Liver (tissue), 9 donors: ENCODE results near the gene CRK. TPM values are rescaled to one million over a fixed set of nuclear protein-coding genes. Genes with fewer than 3 reads are reported as not detected.

Experiments
- DNase-seq: peaks from one replicate; pipeline ENCODE4 v3.0.0-alpha.2; 2017; ENCODE audit warnings: low spot score
- H3K27ac ChIP-seq, 2 donors: one replicate each; pipeline ENCODE4 v1.7.0; 2013; ENCODE audit warnings: inconsistent platforms in 2 of 2, low read length in 2 of 2, control low read depth in 1 of 2, low read depth in 1 of 2, mild to moderate bottlenecking in 1 of 2
- H3K27me3 ChIP-seq, 4 donors: one replicate each; pipeline versions ENCODE4 v1.6.1 to v1.7.0; 2013; ENCODE audit warnings: low read length in 3 of 4, inconsistent platforms in 1 of 4, mild to moderate bottlenecking in 1 of 4, moderate library complexity in 1 of 4; ENCODE audit not compliant: control insufficient read depth in 4 of 4, insufficient read depth in 4 of 4
- H3K36me3 ChIP-seq, 4 donors: one replicate each; pipeline versions ENCODE4 v1.6.1 to v1.7.0; 2013; ENCODE audit warnings: low read length in 3 of 4, mild to moderate bottlenecking in 3 of 4, low read depth in 1 of 4, moderate library complexity in 1 of 4; ENCODE audit not compliant: control insufficient read depth in 4 of 4, insufficient read depth in 3 of 4
- H3K4me1 ChIP-seq, 4 donors: one replicate each; pipeline versions ENCODE4 v1.6.1 to v1.7.0; 2013; ENCODE audit warnings: low read length in 3 of 4, mild to moderate bottlenecking in 3 of 4, moderate library complexity in 1 of 4; ENCODE audit not compliant: control insufficient read depth in 4 of 4, insufficient read depth in 4 of 4
- H3K4me3 ChIP-seq, 3 donors: one replicate each; pipeline versions ENCODE4 v1.6.1 to v1.7.0; 2013; ENCODE audit warnings: low read length in 3 of 3, control low read depth in 1 of 3, low read depth in 1 of 3, mild to moderate bottlenecking in 1 of 3
- H3K9ac ChIP-seq, 2 donors: one replicate each; pipeline ENCODE4 v1.7.0; 2013; ENCODE audit warnings: low read length in 2 of 2, mild to moderate bottlenecking in 2 of 2, moderate library complexity in 2 of 2, control low read depth in 1 of 2, low read depth in 1 of 2
- H3K9me3 ChIP-seq, 4 donors: one replicate each; pipeline versions ENCODE4 v1.6.1 to v1.7.0; 2013; ENCODE audit warnings: low read length in 3 of 4; ENCODE audit not compliant: control insufficient read depth in 4 of 4
- CTCF ChIP-seq: fragments of 150-350 bp; IDR thresholded peaks from 2 replicates; pipeline ENCODE4 v1.5.1; 2017; ENCODE audit warnings: improper control_type of control experiment, low read depth, low read length; ENCODE audit not compliant: missing input control
- EGR1 ChIP-seq, 2 donors: IDR thresholded peaks; 2 replicates each; pipeline ENCODE4 v1.6.1; 2016 to 2018; ENCODE audit warnings: antibody characterized with exemption in 2 of 2, low read depth in 2 of 2
- FOXA1 ChIP-seq: IDR thresholded peaks from 2 replicates; pipeline ENCODE4 v1.6.1; 2016; ENCODE audit warnings: antibody characterized with exemption
- FOXA2 ChIP-seq: IDR thresholded peaks from 2 replicates; pipeline ENCODE4 v1.6.1; 2016; ENCODE audit warnings: antibody characterized with exemption
- GABPA ChIP-seq, 2 donors: IDR thresholded peaks in 1 of 2; conservative IDR thresholded peaks in 1 of 2; 2 replicates each; pipeline ENCODE4 v1.6.1; 2016; ENCODE audit warnings: antibody characterized with exemption in 2 of 2, mild to moderate bottlenecking in 1 of 2, moderate library complexity in 1 of 2
- HNF4A ChIP-seq, 2 donors: conservative IDR thresholded peaks; 2 replicates each; pipeline ENCODE4 v1.6.1; 2016; ENCODE audit warnings: antibody characterized with exemption in 2 of 2, mild to moderate bottlenecking in 2 of 2
- HNF4G ChIP-seq: IDR thresholded peaks from 2 replicates; pipeline ENCODE4 v1.6.1; 2016; ENCODE audit warnings: antibody characterized with exemption
- JUND ChIP-seq, 2 donors: IDR thresholded peaks; 2 replicates each; pipeline ENCODE4 v1.6.1; 2016; ENCODE audit warnings: antibody characterized with exemption in 2 of 2
- MAX ChIP-seq: IDR thresholded peaks from 2 replicates; pipeline ENCODE4 v1.6.1; 2016; ENCODE audit warnings: antibody characterized with exemption
- NR2F2 ChIP-seq: IDR thresholded peaks from 2 replicates; pipeline ENCODE4 v1.6.1; 2016; ENCODE audit warnings: antibody characterized with exemption
- RAD21 ChIP-seq, 2 donors: IDR thresholded peaks; 2 replicates each; pipeline ENCODE4 v1.6.1; 2016; ENCODE audit warnings: antibody characterized with exemption in 2 of 2, mild to moderate bottlenecking in 2 of 2
- RXRA ChIP-seq, 2 donors: IDR thresholded peaks; 2 replicates each; pipeline ENCODE4 v1.6.1; 2017 to 2018; ENCODE audit warnings: antibody characterized with exemption in 2 of 2, mild to moderate bottlenecking in 1 of 2
- SP1 ChIP-seq: IDR thresholded peaks from 2 replicates; pipeline ENCODE4 v1.6.1; 2018; ENCODE audit warnings: antibody characterized with exemption, mild to moderate bottlenecking
- TAF1 ChIP-seq: conservative IDR thresholded peaks from 2 replicates; pipeline ENCODE4 v1.6.1; 2016; ENCODE audit warnings: antibody characterized with exemption, mild to moderate bottlenecking
- YY1 ChIP-seq: IDR thresholded peaks from 2 replicates; pipeline ENCODE4 v1.6.1; 2016; ENCODE audit warnings: antibody characterized with exemption, mild to moderate bottlenecking
- WGBS: extraction: QIAGEN DNeasy Blood & Tissue Kit; methylation state at CpG from one replicate; pipeline ENCODE4 v1.1.7; 2013; 5-methylcytosine and 5-hydroxymethylcytosine counted together
- polyA plus RNA-seq, 2 donors: library from polyadenylated mRNA; stranded (reverse) in 1 of 2; unstranded in 1 of 2; fragments of 200-250 nt in 1 of 2; fragments of >200 nt in 1 of 2; fragmentation: Nextera tagmentation in 1 of 2; extraction: Ambion mirVana in 1 of 2; gene quantifications; one replicate each; pipeline versions ENCODE4 v1.2.1 to v1.2.3, GENCODE V29; 2013 to 2015
- total RNA-seq, 2 donors: library from RNA; depleted of rRNA; stranded (reverse); fragments of >200 nt; gene quantifications; one replicate each; pipeline ENCODE4 v1.2.3, GENCODE V29; 2014
- TF ChIP-seq, protein P1 (sequence below): IDR thresholded peaks from 2 replicates; pipeline ENCODE4 v1.6.1; 2016; ENCODE audit warnings: antibody characterized with exemption
- TF ChIP-seq, protein P2 (sequence below): IDR thresholded peaks from 2 replicates; pipeline ENCODE4 v1.6.1; 2016; ENCODE audit warnings: antibody characterized with exemption, mild to moderate bottlenecking
- TF ChIP-seq, protein P3 (sequence below): IDR thresholded peaks from 2 replicates; pipeline ENCODE4 v1.6.1; 2016; ENCODE audit warnings: antibody characterized with exemption
- donor health status: healthy.
- donor health status: healthy.
- donor health status: healthy.
- donor health status: healthy.
- donor health status: healthy.

CRK gene
- total and polyA plus RNA-seq, 4 donors: 29.5 to 69.9 (median 34.8) TPM

DNA sequence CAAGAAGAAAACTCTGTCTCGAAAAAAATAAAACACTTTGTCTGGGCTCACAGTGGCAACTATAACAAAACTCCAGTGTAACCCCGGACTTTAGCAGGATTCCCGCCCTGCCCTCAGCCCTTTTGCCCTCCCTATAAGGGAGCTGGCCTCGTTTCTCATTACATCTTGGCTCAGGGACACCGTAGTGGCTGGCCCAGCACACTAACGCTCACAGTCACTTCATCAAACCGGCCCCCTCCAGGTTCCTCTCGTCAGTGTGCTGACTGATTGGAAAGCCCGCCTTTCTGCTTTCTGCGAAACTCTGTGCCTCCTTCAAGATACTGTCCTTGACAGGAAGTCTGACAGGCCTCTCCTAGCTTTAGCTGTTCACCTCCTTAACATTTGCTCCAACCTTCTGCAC is 47.7 kb upstream of the CRK start:
- no peak overlapping the region for H3K4me3 ChIP-seq
- no peaks in the 10 kb centered on the region for H3K9me3 ChIP-seq
- no peak for DNase-seq
- H3K36me3 ChIP-seq: peaks cover 0 to 27% (median 12%) of the 10 kb centered on the region in 4 donors
- no peaks in the 10 kb centered on the region for H3K27me3 ChIP-seq
- H3K27ac ChIP-seq: no peak overlapping the region
- H3K9ac ChIP-seq: no peak overlapping the region
- TF ChIP-seq JUND (IDR thresholded peaks at IDR 0.05) (no peak), GABPA (IDR thresholded peaks at IDR 0.05 in 1 of 2, conservative IDR thresholded peaks at IDR 0.05 in 1 of 2) (no peak), RXRA (IDR thresholded peaks at IDR 0.05) (no peak), RAD21 (IDR thresholded peaks at IDR 0.05) (no peak), TAF1 (no peak), FOXA2 (no peak), HNF4G (no peak), EGR1 (IDR thresholded peaks at IDR 0.05; ENCODE audit: low read depth in 2 of 2) (no peak), FOXA1 (no peak)
- TF ChIP-seq, protein P1, sequence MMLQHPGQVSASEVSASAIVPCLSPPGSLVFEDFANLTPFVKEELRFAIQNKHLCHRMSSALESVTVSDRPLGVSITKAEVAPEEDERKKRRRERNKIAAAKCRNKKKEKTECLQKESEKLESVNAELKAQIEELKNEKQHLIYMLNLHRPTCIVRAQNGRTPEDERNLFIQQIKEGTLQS: no peak
- 84% methylated on average over 10 of the region's 10 CpGs for WGBS
- no peaks in the 10 kb centered on the region for H3K4me1 ChIP-seq

- Histone ChIP-seq H3K27ac (no peak overlapping the region), H3K9me3 (no peaks in the 10 kb centered on the region), H3K9ac (no peak overlapping the region), H3K4me3 (no peak overlapping the region), H3K27me3 (no peaks in the 10 kb centered on the region), H3K36me3 (peaks cover 1 to 30% (median 19%) of the 10 kb centered on the region in 4 donors), H3K4me1 (no peaks in the 10 kb centered on the region)
- DNase-seq: no peak
- TF ChIP-seq HNF4G: no peak
- no peak for TF ChIP-seq FOXA1
- TF ChIP-seq, protein P1: no peak
- TF ChIP-seq, protein P2, sequence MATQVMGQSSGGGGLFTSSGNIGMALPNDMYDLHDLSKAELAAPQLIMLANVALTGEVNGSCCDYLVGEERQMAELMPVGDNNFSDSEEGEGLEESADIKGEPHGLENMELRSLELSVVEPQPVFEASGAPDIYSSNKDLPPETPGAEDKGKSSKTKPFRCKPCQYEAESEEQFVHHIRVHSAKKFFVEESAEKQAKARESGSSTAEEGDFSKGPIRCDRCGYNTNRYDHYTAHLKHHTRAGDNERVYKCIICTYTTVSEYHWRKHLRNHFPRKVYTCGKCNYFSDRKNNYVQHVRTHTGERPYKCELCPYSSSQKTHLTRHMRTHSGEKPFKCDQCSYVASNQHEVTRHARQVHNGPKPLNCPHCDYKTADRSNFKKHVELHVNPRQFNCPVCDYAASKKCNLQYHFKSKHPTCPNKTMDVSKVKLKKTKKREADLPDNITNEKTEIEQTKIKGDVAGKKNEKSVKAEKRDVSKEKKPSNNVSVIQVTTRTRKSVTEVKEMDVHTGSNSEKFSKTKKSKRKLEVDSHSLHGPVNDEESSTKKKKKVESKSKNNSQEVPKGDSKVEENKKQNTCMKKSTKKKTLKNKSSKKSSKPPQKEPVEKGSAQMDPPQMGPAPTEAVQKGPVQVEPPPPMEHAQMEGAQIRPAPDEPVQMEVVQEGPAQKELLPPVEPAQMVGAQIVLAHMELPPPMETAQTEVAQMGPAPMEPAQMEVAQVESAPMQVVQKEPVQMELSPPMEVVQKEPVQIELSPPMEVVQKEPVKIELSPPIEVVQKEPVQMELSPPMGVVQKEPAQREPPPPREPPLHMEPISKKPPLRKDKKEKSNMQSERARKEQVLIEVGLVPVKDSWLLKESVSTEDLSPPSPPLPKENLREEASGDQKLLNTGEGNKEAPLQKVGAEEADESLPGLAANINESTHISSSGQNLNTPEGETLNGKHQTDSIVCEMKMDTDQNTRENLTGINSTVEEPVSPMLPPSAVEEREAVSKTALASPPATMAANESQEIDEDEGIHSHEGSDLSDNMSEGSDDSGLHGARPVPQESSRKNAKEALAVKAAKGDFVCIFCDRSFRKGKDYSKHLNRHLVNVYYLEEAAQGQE: no peak
- TF ChIP-seq YY1: no peak
- no peak for TF ChIP-seq FOXA2
- TF ChIP-seq NR2F2: no peak
- TF ChIP-seq EGR1 (IDR thresholded peaks at IDR 0.05; ENCODE audit: low read depth in 2 of 2): no peak
- TF ChIP-seq CTCF: no peak
- no peak for TF ChIP-seq MAX
- TF ChIP-seq, protein P3, sequence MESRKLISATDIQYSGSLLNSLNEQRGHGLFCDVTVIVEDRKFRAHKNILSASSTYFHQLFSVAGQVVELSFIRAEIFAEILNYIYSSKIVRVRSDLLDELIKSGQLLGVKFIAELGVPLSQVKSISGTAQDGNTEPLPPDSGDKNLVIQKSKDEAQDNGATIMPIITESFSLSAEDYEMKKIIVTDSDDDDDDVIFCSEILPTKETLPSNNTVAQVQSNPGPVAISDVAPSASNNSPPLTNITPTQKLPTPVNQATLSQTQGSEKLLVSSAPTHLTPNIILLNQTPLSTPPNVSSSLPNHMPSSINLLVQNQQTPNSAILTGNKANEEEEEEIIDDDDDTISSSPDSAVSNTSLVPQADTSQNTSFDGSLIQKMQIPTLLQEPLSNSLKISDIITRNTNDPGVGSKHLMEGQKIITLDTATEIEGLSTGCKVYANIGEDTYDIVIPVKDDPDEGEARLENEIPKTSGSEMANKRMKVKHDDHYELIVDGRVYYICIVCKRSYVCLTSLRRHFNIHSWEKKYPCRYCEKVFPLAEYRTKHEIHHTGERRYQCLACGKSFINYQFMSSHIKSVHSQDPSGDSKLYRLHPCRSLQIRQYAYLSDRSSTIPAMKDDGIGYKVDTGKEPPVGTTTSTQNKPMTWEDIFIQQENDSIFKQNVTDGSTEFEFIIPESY: no peak
- TF ChIP-seq JUND (IDR thresholded peaks at IDR 0.05): no peak
- TF ChIP-seq RXRA (IDR thresholded peaks at IDR 0.05): no peak
- TF ChIP-seq SP1: no peak
- TF ChIP-seq HNF4A (conservative IDR thresholded peaks at IDR 0.05): no peak
- TF ChIP-seq TAF1: no peak
- TF ChIP-seq GABPA (IDR thresholded peaks at IDR 0.05 in 1 of 2, conservative IDR thresholded peaks at IDR 0.05 in 1 of 2): no peak
- TF ChIP-seq RAD21 (IDR thresholded peaks at IDR 0.05): no peak
- WGBS: 87% methylated on average over 9 of the region's 9 CpGs
Measured at GRCh38 chr17:1498869-1499268, 42.8 kb upstream of the CRK start.
